GM19452 (cell line): ENCODE results near the gene KCNK10.

Experiments used
- ATAC-seq: cut with Tn5 transposase; IDR thresholded peaks from one replicate; pipeline ENCODE4 v1.9.1; 2021; ENCODE audit not compliant: unreplicated experiment

Gene KCNK10

DNA sequence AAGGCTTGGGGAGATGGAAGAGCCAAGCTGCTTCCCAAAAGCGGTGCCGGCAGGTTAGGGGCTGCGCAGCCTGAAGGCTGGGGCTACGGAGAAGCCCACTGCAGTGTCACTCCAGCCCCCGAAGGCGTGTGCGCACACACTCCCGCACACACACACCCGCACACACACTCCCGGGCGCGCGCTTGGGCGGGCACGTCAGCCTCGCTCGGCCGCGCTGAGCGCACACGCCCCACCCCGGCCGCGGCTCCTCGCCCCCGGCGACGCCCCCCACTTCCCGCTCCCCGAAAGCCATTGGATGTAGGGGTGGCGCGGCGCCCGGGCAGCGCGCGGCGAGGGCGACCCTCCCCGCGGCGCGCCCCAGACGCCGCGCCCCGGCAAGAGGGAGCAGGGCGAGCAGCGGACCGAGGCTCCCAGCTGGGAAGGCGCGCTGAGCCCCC lies at the start of gene KCNK10:
TSS of gene KCNK10 (minus strand) at position 184 of the 437 bp plus-strand sequence. CDS start 471 bp downstream, outside the sequence.
- ATAC-seq: peak; percentile 33

DNA sequence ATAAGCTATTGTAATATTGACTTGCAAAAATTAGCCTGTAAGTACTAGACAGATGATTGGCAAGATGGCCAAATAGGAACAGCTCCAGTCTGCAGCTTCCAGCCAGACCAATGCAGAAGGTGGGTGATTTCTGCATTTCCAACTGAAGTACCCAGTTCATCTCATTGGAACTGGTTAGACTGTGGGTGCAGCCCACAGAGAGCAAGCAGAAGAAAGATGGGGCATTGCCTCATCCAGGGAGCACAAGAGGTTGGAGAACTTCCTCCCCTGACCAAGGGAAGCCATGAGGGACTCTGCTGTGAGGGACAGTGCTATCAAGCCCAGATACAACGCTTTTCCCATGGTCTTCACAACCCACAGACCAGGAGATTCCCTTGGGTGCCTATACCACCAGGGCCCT lies 46.4 kb upstream of the KCNK10 start:
- ATAC-seq: no peak

GRCh38 chr14:88364710-88365413 lies 41.8 kb upstream of the KCNK10 start:
- ATAC-seq: no peak

- ATAC-seq: no peak
Measured at GRCh38 chr14:88363644-88364043, 40.6 kb upstream of the KCNK10 start.

- no peak for ATAC-seq
Measured at GRCh38 chr14:88359500-88359899, 36.4 kb upstream of the KCNK10 start.

DNA sequence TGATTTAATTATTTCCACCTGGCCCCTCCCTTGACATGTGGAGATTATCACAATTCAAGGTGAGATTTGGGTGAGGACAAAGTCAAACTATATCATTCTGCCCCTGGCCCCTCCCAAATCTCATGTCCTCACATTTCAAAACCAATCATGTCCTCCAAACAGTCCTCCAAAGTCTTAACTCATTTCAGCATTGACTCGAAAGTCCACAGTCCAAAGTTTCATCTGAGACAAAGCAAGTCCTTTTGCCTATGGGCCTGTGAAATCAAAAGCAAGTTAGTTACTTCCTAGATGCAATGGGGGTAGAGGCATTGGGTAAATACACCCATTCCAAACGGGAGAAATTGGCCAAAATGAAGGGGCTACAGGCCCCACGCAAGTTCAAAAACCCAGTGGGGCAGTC lies 31.3 kb upstream of the KCNK10 start:
- no peak for ATAC-seq

- no peak for ATAC-seq
Measured at GRCh38 chr14:88352698-88353097, 29.6 kb upstream of the KCNK10 start.

DNA sequence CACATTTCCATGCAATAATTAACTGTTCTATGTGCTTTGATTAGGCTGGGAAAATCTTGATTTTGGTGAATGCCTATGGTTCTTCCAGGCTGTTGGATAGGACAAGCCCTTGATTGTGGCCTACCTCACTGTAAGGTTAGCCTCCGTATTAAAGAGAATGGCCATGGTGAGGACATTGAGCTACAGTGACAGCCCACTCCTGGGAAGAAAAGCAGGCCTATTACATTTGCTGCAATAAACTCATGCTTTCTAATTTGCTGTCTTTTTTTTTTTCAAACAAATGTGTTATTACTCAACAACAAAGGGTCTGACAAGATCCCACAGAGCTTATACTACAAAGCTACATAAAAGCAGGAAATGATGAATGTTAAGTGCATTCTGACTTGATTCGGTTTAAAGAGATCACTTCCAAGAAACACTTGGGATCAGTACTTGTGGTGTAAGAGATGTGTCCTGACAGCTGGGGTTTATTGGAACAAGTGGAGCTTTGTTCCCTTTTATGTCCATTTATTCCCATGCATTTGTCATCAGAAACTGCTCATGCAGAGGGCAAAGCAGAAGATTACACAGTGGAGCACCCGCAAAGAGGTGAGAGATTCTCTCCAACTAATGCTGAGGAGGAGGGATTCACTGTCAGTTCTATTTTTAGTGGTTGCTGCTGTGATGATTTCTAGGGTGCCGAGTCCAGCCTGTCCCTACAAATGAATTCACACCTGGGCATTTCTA lies 29.1 kb upstream of the KCNK10 start:
- no peak for ATAC-seq

DNA sequence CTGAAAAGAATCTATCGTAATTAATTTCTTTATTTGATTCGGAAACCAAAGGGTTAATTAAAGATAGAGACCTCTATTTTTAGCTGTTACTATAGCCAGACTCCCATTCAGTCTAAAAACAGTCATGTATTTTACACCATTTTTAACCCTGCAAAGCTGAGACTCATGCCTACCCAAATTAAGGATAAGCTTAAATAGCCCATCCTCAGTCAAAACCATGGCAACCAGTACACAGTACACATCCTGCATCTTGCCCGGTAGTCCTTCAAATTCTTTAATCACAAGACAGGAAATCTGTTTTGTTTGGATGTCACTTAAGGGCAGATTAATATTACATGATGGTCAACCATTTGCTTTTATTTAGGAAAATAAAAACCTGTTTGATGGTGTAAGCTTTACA lies 25.5 kb upstream of the KCNK10 start:
- ATAC-seq: no peak

DNA sequence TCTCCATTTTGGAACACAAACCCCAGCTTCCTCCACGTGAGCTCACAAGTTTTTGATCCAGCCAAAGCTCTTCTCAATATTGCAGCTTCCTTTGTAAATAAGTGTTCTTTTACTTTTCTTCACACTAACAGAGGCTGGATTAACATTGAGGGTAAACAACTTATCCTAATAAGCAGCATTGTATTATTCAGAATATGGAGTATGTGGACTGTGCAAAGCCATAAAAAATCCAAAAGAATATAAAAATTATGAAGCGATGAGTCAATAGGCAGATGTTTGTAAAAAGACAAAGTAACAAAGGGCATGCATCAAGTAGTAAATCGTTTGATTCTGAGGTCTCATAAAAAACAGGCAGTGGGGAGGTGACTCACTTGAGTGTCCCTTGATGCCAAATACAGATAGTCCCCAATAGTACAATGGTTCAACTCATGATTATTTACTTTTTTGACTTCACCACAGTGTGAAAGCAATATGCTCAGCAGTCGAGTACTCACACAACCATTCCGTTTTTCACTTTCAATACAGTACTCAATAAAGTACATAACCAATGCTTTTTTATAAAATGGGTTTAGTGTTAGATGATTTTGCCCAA lies 23.1 kb upstream of the KCNK10 start:
- ATAC-seq: no peak

DNA sequence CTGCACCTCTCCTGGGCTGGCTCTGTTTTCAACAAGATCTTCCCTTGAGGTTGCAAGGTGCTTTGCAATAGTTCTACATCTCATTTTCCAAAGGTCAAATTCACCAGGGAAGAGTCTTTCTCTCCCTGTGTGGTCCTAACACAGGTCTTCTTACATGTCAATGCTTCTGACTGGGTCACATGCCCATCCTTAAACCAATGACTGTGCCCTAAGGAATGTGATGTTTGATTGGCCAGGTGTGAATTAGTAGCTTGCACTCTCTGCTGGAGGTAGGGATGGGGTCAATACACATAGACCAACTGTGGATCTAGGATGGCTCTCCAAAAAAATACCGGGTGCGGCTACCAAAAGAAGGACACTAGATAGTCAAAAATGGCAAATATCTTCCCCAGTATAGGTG lies 19.9 kb upstream of the KCNK10 start:
- ATAC-seq: no peak

DNA sequence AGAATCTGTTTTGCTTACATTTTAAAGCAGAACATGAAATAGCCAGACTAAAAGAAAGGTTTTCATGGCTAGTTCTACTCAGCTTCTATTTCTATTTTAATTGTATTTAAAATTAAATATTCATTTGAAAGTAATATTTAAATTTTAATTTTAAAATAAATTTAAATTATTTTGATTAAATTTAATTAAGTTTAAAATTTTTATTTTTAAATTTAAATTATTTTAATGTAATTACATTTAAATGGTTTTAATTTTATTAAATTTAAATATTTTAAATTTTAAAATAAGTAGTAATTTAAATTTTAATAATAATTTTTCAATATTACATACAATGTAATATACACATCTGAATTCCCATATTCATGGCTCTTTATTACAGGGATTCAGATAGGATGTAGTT lies 17.3 kb upstream of the KCNK10 start:
- no peak for ATAC-seq

- ATAC-seq: no peak
Measured at GRCh38 chr14:88333036-88333435, 10.0 kb upstream of the KCNK10 start.

GRCh38 chr14:88327497-88327896 lies 4.4 kb upstream of the KCNK10 start:
- no peak for ATAC-seq

GRCh38 chr14:88326352-88327103 lies 3.5 kb upstream of the KCNK10 start:
- ATAC-seq: no peak

DNA sequence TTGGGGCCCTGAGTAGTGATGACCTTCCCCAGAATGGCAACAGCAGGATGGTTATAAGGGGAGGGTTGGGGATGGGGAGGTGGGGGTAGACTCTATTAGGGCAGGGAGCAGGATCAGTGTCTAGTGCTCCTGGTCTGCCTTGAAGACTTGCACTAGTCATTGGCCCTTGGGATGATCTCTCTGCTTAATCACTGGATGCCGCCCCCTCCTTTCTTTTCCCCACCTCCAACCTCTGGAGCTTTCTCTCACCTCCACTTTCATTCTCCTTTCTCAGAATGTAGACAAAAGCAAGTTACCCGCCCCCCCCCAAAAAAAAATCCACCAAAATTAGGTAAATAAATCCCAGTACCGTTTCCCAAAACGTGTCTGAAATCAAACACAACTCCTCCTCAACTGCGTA lies 2.8 kb upstream of the KCNK10 start:
- ATAC-seq: no peak

- no peak for ATAC-seq
Measured at GRCh38 chr14:88324930-88325329, 1.9 kb upstream of the KCNK10 start.

GRCh38 chr14:88324491-88324890 lies 1.4 kb upstream of the KCNK10 start:
- no peak for ATAC-seq

GRCh38 chr14:88323523-88324199 lies 592 bp upstream of the KCNK10 start:
- peak; percentile 98 for ATAC-seq

GRCh38 chr14:88322504-88323085 lies 474 bp downstream of the KCNK10 start:
- ATAC-seq: no peak
